Left renal cortex interstitium (tissue), 4 donors: ENCODE results near the gene GLB1L3. TPM values are rescaled to one million over a fixed set of nuclear protein-coding genes. Genes with fewer than 3 reads are reported as not detected.
"Not testable (repeated sequence)": the region's sequence is repeated elsewhere in the genome, so short reads cannot be mapped to it uniquely, and the experiment has no call there.

Experiments
- DNase-seq, 4 donors: peaks; one replicate each; pipeline ENCODE4 v3.0.0-alpha.2; 2013; ENCODE audit warnings: low read depth in 4 of 4, low spot score in 2 of 4, missing footprints in 1 of 4
- polyA plus RNA-seq, 4 donors: library from polyadenylated mRNA; unstranded; fragments of 120-200 nt; gene quantifications; one replicate each; pipeline ENCODE4 v1.2.1, GENCODE V29; 2013; ENCODE audit not compliant: insufficient read length in 4 of 4

The GLB1L3 gene
- polyA plus RNA-seq, 4 donors: 1.1 to 2.1 (median 1.3) TPM

DNA sequence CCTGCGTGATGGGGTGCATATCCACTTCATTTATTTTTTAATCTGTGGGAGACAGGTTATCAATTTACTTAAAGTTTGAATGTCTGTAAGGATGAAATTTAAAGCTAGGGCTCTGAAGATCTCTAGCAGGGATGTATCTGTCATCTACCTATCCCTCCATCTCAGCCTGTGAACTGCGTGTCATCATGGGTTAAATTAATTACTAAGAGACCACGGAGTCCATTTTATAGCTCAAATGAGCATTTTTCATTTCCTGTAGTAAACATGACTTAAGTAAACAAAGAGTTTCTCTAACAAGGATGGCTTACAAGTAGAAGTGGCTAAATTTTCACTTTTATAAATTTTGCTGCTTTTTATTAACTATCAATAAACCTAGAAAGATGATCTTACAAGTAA lies 2.9 kb upstream of the GLB1L3 start:
- DNase-seq: no peak

DNA sequence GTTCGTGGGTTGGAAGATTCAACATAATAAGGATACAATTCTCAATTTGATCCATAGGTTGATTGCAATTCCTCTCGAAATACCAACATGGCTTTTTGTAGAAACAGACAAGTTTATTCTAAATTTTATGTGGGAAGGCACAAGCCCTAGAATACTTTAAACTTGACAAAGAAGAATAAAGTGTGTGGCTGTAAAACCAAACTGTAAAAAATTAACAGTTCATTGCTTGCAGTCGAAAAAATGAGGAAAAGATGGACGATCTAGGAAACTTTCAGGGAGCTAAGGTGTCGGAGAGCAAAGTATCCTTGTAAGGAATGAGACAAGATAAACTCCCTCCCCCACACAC lies 1.0 kb upstream of the GLB1L3 start:
- no peak for DNase-seq

DNA sequence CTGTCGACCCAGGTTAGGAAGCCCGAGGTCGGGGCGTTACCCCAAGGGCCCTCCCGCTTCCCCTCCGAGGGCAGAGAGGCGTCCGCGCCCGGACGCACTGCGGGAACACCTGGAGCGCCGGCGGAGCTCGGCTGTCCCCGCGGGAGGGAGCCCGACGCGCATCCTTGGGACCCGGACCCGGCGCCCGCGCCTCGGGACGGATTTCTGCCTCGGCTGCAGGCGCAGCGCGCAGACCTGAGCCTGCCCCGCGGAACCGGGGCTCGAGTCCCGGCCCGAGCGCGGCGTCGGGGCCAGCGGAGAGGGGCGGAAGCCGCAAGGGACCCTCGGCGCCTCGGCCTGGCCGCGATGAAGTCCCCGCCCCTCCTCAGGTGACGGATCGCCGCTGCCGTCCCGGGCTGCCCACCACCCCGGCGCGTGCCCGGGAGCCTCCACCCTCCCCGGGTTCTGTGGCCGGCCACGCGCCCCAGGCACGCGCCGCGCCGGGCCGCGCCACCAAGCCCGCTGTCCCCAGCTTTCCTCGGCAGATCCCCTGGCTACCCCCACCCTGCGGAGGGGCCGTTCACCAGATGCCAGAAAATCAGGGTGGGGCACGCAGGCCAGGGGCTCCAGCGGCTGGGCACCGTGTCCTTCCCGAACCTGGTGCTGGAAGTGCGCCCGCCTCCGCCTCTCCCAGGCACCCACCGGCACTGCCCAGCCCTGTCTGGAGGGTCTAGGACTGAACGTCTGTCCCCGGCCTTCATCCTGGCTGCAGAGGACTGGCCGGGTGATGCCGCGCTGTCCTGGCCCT lies 410 bp downstream of the GLB1L3 start:
- DNase-seq: no peak

DNA sequence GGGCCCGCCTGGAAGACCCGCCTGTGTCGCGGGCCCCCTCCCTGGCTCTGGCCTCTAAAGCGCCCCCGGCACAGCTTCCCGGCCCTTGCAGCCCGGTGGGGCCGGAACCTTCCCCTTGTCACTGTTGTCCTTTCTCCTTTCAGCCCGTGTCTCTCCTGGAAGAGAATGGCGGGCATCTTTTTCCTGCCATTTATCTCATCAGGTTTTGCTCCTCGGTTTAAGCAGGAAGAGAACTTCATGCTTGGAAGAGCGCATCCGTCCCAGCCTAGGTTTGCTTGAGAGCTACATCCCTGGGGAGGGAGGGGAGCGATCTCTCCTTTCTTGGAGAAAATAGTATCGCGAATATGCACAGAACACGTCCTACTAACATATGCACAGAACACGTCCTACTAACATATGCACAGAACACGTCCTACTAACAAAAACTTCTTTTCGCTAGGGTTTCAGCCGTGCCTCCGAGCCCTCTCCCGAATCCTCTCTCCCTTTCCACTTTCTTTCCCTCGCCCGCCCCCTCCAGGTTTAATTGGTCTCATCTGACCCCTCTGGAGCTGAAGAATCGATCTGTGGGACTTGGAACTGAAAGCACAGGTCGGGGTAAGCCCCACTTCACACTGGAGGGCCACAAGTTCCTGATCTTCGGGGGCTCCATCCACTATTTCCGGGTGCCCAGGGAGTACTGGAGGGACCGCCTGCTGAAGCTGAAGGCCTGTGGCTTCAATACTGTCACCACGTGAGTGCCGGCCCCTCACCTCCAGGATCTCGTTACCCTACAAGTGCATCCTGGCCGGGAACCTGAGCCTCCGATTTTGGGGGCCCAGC lies 1.2 kb downstream of the GLB1L3 start:
- DNase-seq: no peak

DNA sequence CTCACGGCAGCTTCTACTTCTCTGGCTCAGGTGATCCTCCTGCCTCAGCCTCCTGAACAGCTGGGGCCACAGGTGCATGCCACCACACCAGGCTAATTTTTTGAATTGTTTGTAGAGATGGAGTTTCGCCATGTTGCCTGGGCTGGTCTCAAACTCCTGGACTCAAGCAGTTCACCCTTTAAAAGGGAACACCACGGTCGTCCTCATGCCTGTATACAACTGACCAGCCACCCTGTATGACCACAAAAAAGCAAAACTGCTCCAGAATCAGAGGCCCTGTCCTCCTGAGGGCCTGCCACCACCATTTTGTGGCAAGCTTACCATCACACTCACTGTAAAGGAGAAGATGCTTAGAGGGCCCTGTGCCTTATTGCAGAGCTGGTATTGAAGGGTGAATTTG lies 2.2 kb downstream of the GLB1L3 start:
- no peak for DNase-seq

DNA sequence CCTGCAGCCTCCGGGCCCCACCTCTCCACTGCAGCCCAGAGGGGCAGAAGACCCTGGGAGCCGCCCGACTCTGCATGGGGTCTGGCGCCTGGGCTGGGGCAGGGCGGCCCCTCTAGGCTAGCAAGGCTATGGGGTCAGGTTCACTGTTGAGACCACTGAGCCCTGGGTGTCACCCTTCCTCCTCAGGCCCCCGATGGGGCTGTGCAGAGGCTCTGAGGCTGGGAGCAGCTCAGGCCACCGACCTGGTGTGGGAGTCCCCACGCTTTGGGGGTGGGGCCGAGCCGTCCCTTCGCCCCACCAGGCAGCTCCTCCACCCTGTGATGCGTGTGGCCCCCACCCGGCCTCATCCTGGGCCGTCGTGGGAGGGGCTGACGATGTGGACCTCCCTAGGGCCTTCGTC lies 5.5 kb downstream of the GLB1L3 start:
- DNase-seq: not testable (repeated sequence)

DNA sequence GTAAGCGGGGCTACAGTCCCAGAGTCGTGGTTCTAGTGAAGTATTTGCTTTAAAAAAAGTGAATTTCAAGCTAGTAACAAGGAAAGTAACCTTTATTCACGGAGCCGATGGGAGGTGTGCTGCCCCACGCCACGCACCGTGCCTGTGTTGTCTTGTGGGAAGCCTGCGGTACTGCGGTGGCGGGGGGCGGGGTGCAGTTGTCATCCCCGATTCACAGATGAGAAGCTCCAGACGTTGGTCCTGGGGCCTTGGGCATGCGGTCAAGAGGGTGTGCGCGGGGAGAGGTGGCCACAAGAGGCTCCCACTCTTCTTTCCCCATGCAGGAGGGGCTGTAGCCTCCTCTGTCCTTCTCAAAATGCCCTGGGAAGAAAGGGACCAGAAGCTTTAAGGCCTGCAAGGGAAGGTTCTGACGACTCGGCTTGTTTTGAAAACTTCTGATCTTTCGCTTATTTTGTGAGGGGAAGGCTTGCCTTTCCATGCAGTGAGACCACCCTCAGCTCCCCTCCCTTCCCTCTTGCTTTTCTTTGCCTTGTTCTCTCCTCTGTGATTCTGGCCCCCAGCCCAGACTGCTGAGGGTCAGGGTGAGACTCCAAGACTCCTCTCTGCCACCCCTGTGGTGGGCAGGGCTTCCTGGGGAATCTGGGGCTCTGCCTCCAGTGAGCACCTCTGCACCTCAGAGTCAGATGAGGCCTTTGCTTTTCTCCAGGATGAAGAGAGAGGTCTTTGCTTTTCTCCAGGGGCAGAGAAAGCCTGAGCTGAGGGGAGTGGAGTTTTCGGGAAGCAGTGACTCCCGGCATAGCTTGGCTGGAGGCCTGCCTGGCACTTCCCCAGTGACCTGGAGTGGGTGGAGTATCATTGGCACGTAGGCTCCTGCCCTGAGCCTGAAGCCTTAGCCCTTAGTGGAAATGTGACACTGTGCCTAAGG lies 6.2 kb downstream of the GLB1L3 start:
- no peak for DNase-seq

DNA sequence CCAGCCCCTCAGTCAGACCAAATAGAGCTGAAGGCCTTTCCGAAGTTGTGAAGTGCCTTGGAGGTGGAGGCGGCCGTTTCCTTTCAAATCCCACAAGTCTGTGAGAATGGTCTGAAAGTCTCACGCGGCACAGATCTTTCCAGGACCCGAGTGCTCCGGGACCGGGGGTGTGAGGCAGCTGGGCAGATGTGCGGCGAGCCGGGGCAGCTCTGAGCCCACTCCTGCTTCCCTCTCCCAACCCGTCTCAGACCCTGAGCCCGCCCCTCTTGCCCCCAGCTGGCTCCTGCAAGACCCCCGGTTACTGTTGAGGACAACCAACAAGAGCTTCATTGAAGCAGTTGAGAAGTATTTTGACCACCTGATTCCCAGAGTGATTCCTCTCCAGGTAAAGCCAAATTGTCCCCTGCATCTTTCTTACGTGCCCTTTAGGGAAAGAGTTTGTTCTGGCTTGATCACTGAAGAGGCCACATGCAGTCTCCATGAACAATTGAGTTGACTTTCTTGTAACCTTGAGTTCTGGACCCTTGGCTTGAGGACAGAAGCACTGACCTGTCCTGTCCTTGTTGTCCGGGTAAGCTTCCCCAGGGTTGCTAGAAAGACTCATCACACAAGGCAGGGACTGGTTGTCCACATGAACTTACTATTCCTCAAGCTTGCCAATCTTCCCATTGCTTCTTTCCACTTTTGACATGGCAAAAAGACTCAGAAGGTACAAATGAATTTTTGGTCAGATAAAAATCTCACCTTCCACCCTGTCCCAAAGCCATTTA lies 7.5 kb downstream of the GLB1L3 start:
- DNase-seq: no peak

DNA sequence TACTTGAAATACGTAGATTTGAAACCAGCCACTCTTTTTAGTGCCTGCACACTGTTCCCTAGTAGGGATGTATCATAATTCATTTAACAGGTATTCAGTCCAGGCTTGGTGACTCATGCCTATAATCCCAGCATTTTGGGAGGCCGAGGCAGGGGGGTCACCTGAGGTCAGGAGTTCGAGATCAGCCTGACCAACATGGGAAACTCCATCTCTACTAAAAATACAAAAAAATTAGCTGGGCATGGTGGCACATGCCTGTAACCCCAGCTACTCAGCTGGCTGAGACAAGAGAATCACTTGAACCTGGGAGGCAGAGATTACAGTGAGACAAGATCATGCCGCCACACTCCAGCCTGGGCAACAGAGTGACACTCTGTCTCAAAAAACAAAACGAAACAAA lies 8.2 kb downstream of the GLB1L3 start:
- DNase-seq: not testable (repeated sequence)

DNA sequence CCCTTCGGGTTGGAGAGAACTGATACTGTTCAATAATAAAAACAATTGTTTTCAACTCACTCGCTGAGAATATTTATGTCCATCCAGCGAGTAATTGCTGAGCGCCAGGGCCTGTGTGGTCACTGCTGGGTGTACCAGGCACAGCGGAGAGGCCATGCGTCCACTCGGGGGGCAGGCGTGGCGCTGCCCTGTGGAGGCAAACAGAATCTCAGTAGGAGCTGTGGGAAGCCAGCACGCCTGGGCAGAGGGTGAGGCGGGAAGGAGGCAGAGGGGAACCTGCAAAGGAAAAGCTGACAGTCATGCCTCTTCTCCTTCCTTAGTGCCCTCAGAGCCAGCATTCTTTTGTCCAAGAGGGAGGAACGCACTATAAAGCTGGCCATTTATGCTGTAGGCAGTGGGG lies 11.4 kb downstream of the GLB1L3 start:
- no peak for DNase-seq

DNA sequence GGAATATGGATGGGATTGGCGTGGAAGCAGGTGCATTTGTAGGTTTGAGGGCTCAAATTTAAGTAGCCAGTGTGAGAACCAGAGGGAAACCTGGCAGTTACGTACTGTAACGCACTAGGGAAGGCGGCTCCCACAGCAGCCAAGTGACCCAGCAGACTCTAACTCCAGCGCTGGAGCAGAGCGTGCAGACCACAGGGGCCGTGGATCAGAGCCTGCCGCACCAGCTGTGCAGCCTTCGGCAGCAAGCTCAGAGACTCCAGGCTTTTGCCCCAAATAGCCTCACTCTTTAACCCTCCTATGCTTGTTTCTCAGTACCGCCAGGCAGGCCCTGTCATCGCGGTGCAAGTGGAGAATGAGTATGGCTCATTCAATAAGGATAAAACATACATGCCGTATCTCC lies 12.3 kb downstream of the GLB1L3 start:
- DNase-seq: no peak

DNA sequence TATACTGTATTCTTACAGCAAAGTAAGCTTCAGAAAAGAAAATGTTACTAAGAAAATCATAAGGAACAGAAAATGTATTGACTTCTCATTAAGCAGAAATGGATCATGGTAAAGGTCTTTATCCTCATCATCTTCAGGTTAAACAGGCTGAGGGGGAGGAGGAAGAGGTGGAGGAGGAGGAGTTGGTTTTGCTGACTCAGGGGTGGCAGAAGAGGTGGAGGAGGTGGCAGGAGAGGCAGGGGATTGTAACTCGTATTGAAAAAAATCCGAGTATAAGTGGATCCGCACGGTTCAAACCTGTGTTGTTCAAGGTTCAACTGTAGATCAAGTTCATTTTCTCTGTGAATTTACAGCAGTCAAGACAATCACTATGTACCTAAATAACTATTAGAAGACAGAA lies 13.0 kb downstream of the GLB1L3 start:
- no peak for DNase-seq

DNA sequence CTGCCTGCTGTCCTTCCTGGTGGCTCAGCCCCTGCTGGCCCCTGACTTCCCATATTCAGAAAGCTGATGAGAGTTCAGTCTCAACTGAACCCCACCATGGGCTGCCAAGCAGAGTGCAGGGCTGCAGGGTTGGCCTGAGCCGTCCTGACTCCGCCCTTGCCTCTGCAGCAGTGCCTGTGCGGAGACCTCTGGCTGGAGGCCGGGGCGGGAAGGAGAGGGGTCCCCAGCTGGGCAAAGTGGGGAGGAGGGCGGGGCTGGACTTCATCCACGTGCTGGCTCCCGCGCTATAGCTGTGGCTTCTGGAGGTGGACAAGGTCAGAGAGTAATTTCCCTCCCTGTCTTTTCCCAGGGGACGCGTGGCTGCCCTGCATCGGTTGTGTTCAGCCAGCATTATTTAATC lies 13.6 kb downstream of the GLB1L3 start:
- no peak for DNase-seq

DNA sequence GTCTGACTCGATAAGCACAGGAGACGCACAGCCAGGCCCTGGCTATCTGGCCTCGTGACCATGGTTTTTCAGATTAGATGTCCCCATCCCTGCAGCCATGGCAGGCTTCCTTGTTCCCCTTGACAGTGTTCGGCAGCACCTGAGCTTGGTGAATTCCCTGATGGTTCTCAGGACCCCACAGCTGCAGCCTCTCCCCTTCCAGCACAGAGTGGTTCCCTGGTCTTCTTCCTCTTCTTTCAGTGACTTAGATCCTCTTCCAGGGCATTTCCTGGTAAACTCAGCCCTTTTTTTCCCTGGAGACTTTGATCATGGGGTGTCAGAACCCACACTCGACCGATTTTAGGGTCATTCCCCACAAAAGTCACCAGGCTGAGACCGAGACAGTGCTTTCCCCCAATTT lies 14.5 kb downstream of the GLB1L3 start:
- DNase-seq: no peak

DNA sequence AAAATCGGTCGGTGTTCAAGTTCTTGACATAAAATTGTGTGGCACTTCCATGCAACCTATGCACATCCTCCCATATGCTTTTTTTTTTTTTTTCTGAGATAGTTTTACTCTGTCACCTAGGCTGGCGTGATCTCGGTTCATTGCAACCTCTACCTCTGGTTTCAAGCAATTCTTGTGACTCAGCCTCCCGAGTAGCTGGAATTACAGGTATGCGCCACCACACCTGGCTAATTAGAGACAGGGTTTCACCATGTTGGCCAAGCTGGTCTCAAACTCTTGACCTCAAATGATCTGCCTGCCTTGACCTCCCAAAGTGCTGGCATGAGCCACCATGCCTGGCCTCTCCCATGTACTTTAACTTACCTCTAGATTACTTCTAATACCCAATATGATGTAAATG lies 15.0 kb downstream of the GLB1L3 start:
- DNase-seq: no peak

DNA sequence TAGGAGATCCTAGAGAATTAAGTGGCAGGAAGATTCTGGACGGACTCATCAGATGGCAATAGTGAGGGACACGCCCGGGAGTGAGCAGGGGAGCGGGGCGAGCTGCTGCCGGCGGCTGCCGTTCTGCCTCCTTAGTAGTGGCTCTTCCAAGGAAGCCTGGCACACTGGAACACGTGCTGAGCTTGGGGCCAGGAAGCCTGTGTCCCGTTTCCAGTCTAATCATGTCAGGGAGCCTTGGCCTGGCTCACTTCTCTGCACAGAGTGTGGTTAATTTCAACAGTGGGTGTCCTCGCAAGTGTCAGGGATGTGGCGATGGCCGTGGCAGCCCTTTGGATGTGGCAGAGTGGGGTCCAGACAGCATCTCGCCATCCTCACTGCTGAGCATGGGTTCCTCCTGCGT lies 16.5 kb downstream of the GLB1L3 start:
- DNase-seq: no peak

DNA sequence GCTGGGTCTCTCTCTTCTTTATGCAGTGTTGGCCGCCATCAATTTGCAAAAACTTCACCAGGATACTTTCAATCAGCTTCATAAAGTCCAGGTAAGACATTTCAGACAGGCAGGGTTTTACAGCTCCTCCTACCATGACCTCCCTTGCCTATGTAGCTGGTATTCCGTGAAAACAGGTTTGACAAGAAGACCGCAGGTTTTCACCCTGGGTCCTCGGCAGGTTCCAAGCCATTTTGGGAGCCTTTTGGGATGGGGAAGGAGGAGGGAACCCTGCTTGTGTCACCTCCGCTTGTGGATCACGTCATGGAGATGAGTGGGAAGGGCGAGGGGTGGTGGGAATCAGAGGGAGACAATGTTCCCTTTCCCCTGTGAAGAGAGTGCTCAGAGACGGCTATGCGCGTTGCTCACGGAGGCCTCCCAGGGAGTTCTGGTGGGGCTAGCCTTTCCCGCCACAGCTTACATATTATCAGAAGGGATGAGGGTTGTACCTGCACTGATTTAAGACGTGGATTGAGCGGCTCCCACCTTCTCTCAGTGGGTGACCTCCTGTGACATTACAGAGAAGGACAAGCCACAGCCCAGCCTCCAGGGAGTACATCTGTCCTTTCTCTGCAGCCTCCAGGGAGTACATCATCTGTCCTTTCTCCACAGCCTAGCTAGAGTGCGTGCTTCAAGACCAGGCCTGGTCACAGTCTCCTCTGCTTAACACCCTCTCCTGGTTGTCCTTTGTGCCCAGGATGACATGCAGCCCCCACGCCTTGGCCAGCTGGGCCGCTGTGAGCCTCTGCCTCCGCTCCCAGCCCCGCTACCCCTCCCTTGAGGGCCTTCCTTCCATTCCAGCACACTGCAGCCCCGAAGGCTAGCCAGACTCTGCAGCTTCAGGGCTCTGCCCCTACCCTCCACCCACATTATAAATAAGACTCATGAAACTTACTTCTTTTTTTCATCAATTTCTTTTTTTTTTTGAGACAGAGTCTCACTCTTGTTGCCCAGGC lies 17.2 kb downstream of the GLB1L3 start:
- DNase-seq: no peak

DNA sequence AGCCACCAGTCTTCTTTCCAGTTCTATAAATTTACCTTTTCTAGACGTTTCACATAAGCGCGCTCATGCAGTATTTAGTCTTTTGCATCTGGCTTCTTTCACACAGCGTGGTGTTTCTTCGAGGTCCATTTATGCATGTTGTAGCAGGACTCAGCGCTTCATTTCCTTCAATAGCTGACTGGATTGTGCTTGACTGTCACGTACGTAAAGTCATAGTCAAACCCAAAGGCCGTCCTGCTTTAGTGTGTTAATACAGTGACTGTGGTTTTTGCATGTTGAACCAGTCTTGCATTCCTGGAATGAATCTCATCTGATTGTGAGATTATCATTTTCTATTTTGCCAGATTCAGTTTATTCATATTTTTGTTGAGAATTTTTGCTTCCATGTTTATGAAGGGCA lies 18.5 kb downstream of the GLB1L3 start:
- no peak for DNase-seq

DNA sequence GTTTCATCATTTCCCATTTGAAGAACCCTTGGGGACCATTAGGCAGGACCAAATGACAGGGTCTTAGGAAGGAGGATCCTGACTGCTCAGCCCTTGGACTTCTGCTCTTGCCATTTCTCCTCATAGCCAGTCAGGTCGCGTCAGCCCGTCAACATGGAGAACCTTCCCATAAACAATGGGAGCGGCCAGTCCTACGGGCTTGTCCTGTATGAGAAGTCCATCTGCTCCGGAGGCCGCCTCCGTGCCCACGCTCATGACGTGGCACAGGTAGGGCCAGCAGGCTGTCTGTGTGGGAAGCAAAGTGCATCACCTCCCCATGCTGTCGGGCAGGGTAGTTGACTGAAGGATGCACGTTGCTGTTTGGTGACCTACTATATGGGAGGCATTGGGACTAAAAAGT lies 36.0 kb downstream of the GLB1L3 start:
- DNase-seq: no peak
